Tibial nerve (tissue), 4 donors: ENCODE data around the gene PEX14.

Source experiments
- EP300 ChIP-seq, 2 donors: sonication (generic); formaldehyde crosslinking; IDR thresholded peaks; one replicate each; pipeline ENCODE4 v1.6.1; 2017; ENCODE audit warnings: antibody characterized with exemption in 2 of 2, mild to moderate bottlenecking in 1 of 2
- POLR2A ChIP-seq, 2 donors: fragments of 450-650 bp; IDR thresholded peaks; one replicate each; pipeline ENCODE4 v1.6.1; 2017; ENCODE audit warnings: antibody characterized with exemption in 2 of 2, mild to moderate bottlenecking in 2 of 2, moderate library complexity in 2 of 2
- TF ChIP-seq, protein P1 (sequence below), 5 experiments: fragments of 200-600 bp in 3 of 5; fragments of 450-650 bp in 2 of 5; sonication (generic) in 3 of 5; IDR thresholded peaks; one replicate each; pipeline ENCODE4 v1.5.1; 2016 to 2019; ENCODE audit warnings: antibody characterized with exemption in 5 of 5, mild to moderate bottlenecking in 3 of 5, moderate library complexity in 2 of 5

DNA sequence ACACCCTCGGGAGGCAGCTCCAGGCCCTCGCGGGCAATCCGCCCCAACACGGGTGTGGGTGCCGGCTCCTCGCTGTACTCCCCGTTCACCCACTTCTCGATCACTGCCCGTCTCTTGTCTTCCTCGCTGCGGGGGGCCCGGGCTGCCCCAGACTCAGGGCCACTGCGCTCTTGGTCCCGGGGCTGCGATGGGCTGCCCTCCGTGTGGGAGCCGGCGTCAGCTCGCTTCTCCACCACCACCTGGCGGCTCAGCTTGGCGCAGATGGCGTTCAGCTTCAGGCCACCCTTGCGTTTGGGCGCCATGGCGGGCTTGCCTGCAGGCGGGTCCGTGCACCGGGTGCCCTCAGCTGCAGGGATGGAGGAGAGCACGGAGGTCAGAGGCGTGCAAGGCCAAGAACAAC lies 190.5 kb downstream of the PEX14 start:
- no peak for TF ChIP-seq POLR2A (IDR thresholded peaks at IDR 0.05)
- TF ChIP-seq EP300 (IDR thresholded peaks at IDR 0.05): no peak
- TF ChIP-seq, protein P1, sequence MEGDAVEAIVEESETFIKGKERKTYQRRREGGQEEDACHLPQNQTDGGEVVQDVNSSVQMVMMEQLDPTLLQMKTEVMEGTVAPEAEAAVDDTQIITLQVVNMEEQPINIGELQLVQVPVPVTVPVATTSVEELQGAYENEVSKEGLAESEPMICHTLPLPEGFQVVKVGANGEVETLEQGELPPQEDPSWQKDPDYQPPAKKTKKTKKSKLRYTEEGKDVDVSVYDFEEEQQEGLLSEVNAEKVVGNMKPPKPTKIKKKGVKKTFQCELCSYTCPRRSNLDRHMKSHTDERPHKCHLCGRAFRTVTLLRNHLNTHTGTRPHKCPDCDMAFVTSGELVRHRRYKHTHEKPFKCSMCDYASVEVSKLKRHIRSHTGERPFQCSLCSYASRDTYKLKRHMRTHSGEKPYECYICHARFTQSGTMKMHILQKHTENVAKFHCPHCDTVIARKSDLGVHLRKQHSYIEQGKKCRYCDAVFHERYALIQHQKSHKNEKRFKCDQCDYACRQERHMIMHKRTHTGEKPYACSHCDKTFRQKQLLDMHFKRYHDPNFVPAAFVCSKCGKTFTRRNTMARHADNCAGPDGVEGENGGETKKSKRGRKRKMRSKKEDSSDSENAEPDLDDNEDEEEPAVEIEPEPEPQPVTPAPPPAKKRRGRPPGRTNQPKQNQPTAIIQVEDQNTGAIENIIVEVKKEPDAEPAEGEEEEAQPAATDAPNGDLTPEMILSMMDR (IDR thresholded peaks at IDR 0.05): no peak
